OCI-LY7 (cell line): Measurements from ENCODE around the gene CNDP2.

ENCODE experiments used
- CTCF ChIP-seq: fragments of 200-600 bp; sonication (generic); conservative IDR thresholded peaks from 2 replicates; pipeline ENCODE4 v1.5.1; 2014; ENCODE audit warnings: mild to moderate bottlenecking, antibody characterized with exemption, low read length, moderate library complexity, mixed read lengths
- EZH2phosphoT487 ChIP-seq: fragments of 200-600 bp; sonication (generic); IDR thresholded peaks from 2 replicates; pipeline ENCODE4 v1.6.1; 2018; ENCODE audit warnings: low read depth, borderline replicate concordance, mild to moderate bottlenecking, mixed run types, antibody characterized with exemption, low read length, moderate library complexity, mixed read lengths

DNA sequence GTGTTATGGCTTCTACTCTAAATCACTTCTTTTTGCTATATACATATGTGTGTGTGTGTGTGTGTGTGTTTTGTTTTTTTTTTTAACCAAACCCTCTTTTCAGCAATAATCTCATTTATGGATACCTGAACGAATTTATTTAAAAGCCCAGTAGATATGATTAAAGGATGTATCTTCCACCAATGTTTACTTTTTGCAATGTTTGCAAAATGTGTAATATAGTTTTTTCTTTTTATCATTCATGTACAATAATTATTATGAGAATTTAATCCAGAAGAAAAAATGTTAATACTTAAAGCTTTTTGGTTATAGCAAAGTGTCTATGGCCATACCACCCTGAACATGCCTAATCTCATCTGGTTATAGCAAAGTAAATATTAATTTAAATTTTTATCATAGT, 1.6 kb upstream of the CNDP2 start:
- TF ChIP-seq CTCF (no peak), EZH2phosphoT487 (no peak)
